Aorta (tissue), 5 donors: ENCODE results near the gene LDHA. TPM values are rescaled to one million over a fixed set of nuclear protein-coding genes. Genes with fewer than 3 reads are reported as not detected.
"Not testable (repeated sequence)": the region's sequence is repeated elsewhere in the genome, so short reads cannot be mapped to it uniquely, and the experiment has no call there.

Source experiments
- ATAC-seq: fragments of 200-7000 bp; cut with Tn5 transposase; one replicate; pipeline ENCODE4 v1.9.1; 2022; ENCODE audit warnings: moderate library complexity; ENCODE audit not compliant: low FRiP score
- DNase-seq, 2 donors: peaks; one replicate each; pipeline ENCODE4 v3.0.0-alpha.2; 2020
- H3K27ac ChIP-seq, 2 donors: one replicate each; pipeline ENCODE4 v1.5.1; 2013; ENCODE audit warnings: low read length in 2 of 2, mild to moderate bottlenecking in 2 of 2, moderate library complexity in 2 of 2, control low read depth in 1 of 2, inconsistent platforms in 1 of 2, low read depth in 1 of 2
- H3K27me3 ChIP-seq, 2 donors: one replicate each; pipeline ENCODE4 v1.6.1; 2013; ENCODE audit warnings: control low read depth in 1 of 2, low read length in 1 of 2, mild to moderate bottlenecking in 1 of 2, moderate library complexity in 1 of 2; ENCODE audit not compliant: insufficient read depth in 2 of 2, control insufficient read depth in 1 of 2
- H3K36me3 ChIP-seq, 2 donors: one replicate each; pipeline ENCODE4 v1.6.1; 2013; ENCODE audit warnings: control low read depth in 1 of 2, low read length in 1 of 2, mild to moderate bottlenecking in 1 of 2; ENCODE audit not compliant: insufficient read depth in 2 of 2, control insufficient read depth in 1 of 2
- H3K4me1 ChIP-seq, 2 donors: one replicate each; pipeline ENCODE4 v1.6.1; 2013; ENCODE audit warnings: low read length in 2 of 2, control low read depth in 1 of 2, mild to moderate bottlenecking in 1 of 2, moderate library complexity in 1 of 2; ENCODE audit not compliant: insufficient read depth in 2 of 2, control insufficient read depth in 1 of 2
- H3K4me3 ChIP-seq, 2 donors: one replicate each; pipeline ENCODE4 v1.5.1; 2013; ENCODE audit warnings: low read length in 2 of 2, control low read depth in 1 of 2, mild to moderate bottlenecking in 1 of 2
- H3K9me3 ChIP-seq: one replicate; pipeline ENCODE4 v1.6.1; 2013; ENCODE audit warnings: mild to moderate bottlenecking, low read length; ENCODE audit not compliant: control insufficient read depth
- WGBS, 2 donors: extraction: QIAGEN DNeasy Blood & Tissue Kit; methylation state at CpG; one replicate each; pipeline ENCODE4 v1.1.7; 2013; 5-methylcytosine and 5-hydroxymethylcytosine counted together
- intact Hi-C, 2 donors: fragments of 100-400 bp; cut with DNase I; formaldehyde crosslinking; loops; one replicate each; pipeline versions ENCODE4 v1.14.2 to v1.15.0; 2022
- polyA plus RNA-seq, 2 donors: library from polyadenylated mRNA; stranded (reverse); fragments of 200-250 nt; gene quantifications; one replicate each; pipeline ENCODE4 v1.2.3, GENCODE V29; 2013
- total RNA-seq, 2 donors: library from RNA; stranded (reverse); fragmentation: NEBNext Ultra II Directional; extraction: Animal tissue kit (Norgen Biotek cat#: 25700); gene quantifications; one replicate each; pipeline ENCODE4 v1.2.1, GENCODE V29; 2021
- donor health status: healthy with polysubstance abuse.
- donor health status: Bipolar disorder and iron deficiency.
- donor health status: DM: no; HTN: no; CAD: no.
- donor health status: DM: no; HTN: no; CAD: no.
- donor health status: DM: yes; HTN: yes; CAD: no.

Gene LDHA
- total and polyA plus RNA-seq, 4 donors = 539 to 591 (median 587) TPM

- H3K4me3 ChIP-seq, intact Hi-C loops, H3K27ac ChIP-seq, DNase-seq, ATAC-seq, H3K27me3 ChIP-seq, H3K9me3 ChIP-seq, H3K4me1 ChIP-seq: not testable (repeated sequence)
- peaks cover 7 to 16% of the 10 kb centered on the region in 2 donors for H3K36me3 ChIP-seq
- WGBS, 2 donors = 96 to 97% methylated on average over 9 of the region's 9 CpGs
Observed at GRCh38 chr11:18401077-18401476, 6.7 kb downstream of the LDHA start.

- ATAC-seq = no peak
- H3K27me3 ChIP-seq = no peaks in the 10 kb centered on the region
- H3K4me3 ChIP-seq = no peak overlapping the region
- DNase-seq = no peak
- intact Hi-C loops = no loop called here
- WGBS, 2 donors = 96 to 97% methylated on average over 4 of the region's 4 CpGs
- H3K4me1 ChIP-seq = no peaks in the 10 kb centered on the region
- no peaks in the 10 kb centered on the region for H3K9me3 ChIP-seq
- peaks cover 10 to 19% of the 10 kb centered on the region in 2 donors for H3K36me3 ChIP-seq
- H3K27ac ChIP-seq = no peak overlapping the region
Observed at GRCh38 chr11:18404062-18404461, 9.7 kb downstream of the LDHA start.

- intact Hi-C loops, H3K36me3 ChIP-seq, ATAC-seq, H3K27ac ChIP-seq, H3K4me3 ChIP-seq, H3K27me3 ChIP-seq, H3K9me3 ChIP-seq, H3K4me1 ChIP-seq, DNase-seq: not testable (repeated sequence)
- WGBS, 2 donors = 15 to 18% methylated on average over 3 of the region's 3 CpGs
Observed at GRCh38 chr11:18407400-18407799, 13.0 kb downstream of the LDHA start.

GRCh38 chr11:18408558-18409291 lies 14.4 kb downstream of the LDHA start:
- DNase-seq (no peak), ATAC-seq (no peak)
- H3K4me3 ChIP-seq = no peak overlapping the region
- WGBS, 2 donors = 90 to 91% methylated on average over 9 of the region's 9 CpGs
- H3K9me3 ChIP-seq = no peaks in the 10 kb centered on the region
- intact Hi-C loops = no loop called here
- H3K36me3 ChIP-seq = peaks cover 4 to 10% of the 10 kb centered on the region in 2 donors
- H3K27ac ChIP-seq = no peak overlapping the region
- H3K4me1 ChIP-seq = no peaks in the 10 kb centered on the region
- no peaks in the 10 kb centered on the region for H3K27me3 ChIP-seq

GRCh38 chr11:18416459-18416858 lies 22.1 kb downstream of the LDHA start:
- no peaks in the 10 kb centered on the region for H3K4me1 ChIP-seq
- no peak overlapping the region for H3K4me3 ChIP-seq
- no peak overlapping the region for H3K27ac ChIP-seq
- H3K36me3 ChIP-seq = no peaks in the 10 kb centered on the region
- no peaks in the 10 kb centered on the region for H3K9me3 ChIP-seq
- DNase-seq = no peak
- no peak for ATAC-seq
- no peaks in the 10 kb centered on the region for H3K27me3 ChIP-seq
- 59 to 65% methylated on average over 3 of the region's 3 CpGs for WGBS, 2 donors
- intact Hi-C loops = no loop called here

- H3K9me3 ChIP-seq = no peaks in the 10 kb centered on the region
- H3K27me3 ChIP-seq = no peaks in the 10 kb centered on the region
- no peak overlapping the region for H3K27ac ChIP-seq
- ATAC-seq (no peak), DNase-seq (no peak)
- H3K36me3 ChIP-seq = no peaks in the 10 kb centered on the region
- intact Hi-C loops = no loop called here
- WGBS, 2 donors = 92 to 99% methylated on average over 2 of the region's 2 CpGs
- H3K4me1 ChIP-seq = no peaks in the 10 kb centered on the region
- no peak overlapping the region for H3K4me3 ChIP-seq
Observed at GRCh38 chr11:18419040-18419439, 24.7 kb downstream of the LDHA start.

GRCh38 chr11:18420067-18420466 lies 25.7 kb downstream of the LDHA start:
- Histone ChIP-seq H3K27me3 (no peaks in the 10 kb centered on the region), H3K9me3 (no peaks in the 10 kb centered on the region), H3K4me3 (no peak overlapping the region), H3K4me1 (no peaks in the 10 kb centered on the region), H3K27ac (no peak overlapping the region), H3K36me3 (no peaks in the 10 kb centered on the region)
- 84 to 88% methylated on average over 2 of the region's 2 CpGs for WGBS, 2 donors
- intact Hi-C loops = no loop called here
- no peak for ATAC-seq
- DNase-seq = no peak

- ATAC-seq = no peak
- H3K36me3 ChIP-seq = no peaks in the 10 kb centered on the region
- H3K27me3 ChIP-seq = no peaks in the 10 kb centered on the region
- DNase-seq = no peak
- H3K4me3 ChIP-seq = no peak overlapping the region
- 72 to 74% methylated on average over 4 of the region's 4 CpGs for WGBS, 2 donors
- H3K27ac ChIP-seq = no peak overlapping the region
- H3K9me3 ChIP-seq = no peaks in the 10 kb centered on the region
- intact Hi-C loops = no loop called here
- no peaks in the 10 kb centered on the region for H3K4me1 ChIP-seq
Observed at GRCh38 chr11:18427240-18427639, 32.9 kb downstream of the LDHA start.

GRCh38 chr11:18429332-18429731 lies 35.0 kb downstream of the LDHA start:
- no peaks in the 10 kb centered on the region for H3K4me1 ChIP-seq
- no peak overlapping the region for H3K27ac ChIP-seq
- no peak for ATAC-seq
- H3K9me3 ChIP-seq = no peaks in the 10 kb centered on the region
- DNase-seq = no peak
- 86 to 90% methylated on average over 5 of the region's 5 CpGs for WGBS, 2 donors
- no peaks in the 10 kb centered on the region for H3K36me3 ChIP-seq
- intact Hi-C loops = no loop called here
- H3K4me3 ChIP-seq = no peak overlapping the region
- H3K27me3 ChIP-seq = no peaks in the 10 kb centered on the region
